Measurements from ENCODE around the gene KLHL30. TPM values are rescaled to one million over a fixed set of nuclear protein-coding genes. Genes with fewer than 3 reads are reported as not detected.

Gene KLHL30
- total RNA-seq, 4 donors from 2014 or later, result 0.14 to 5.6 TPM; not detected in 2

- DNase-seq, result no peak
- Histone ChIP-seq H3K9me3 (no peaks in the 10 kb centered on the region), H3K27ac (no peak overlapping the region), H3K27me3 (peaks cover 5% of the 10 kb centered on the region), H3K4me3 (no peak overlapping the region), H3K36me3 (no peaks in the 10 kb centered on the region), H3K4me1 (peaks cover 5 to 28% (median 26%) of the 10 kb centered on the region in 4 donors)
- in situ Hi-C loops (cut with MboI; ENCODE audit: low pct_ligation_motif_present in 1 of 4, low pct_unique_long_range_greater_than_20kb in 1 of 4, low sequenced_read_pairs in 3 of 4), result no loop called here
- TF ChIP-seq POLR2A (IDR thresholded peaks at IDR 0.05) (no peak), EP300 (IDR thresholded peaks at IDR 0.05; ENCODE audit: low read depth) (no peak), CTCF (IDR thresholded peaks at IDR 0.05) (no peak), POLR2AphosphoS5 (IDR thresholded peaks at IDR 0.05) (no peak)
- WGBS, 2 donors (ENCODE audit: low coverage in 1 of 2), result 82 to 89% methylated on average over 3 to 5 of the region's 5 CpGs
- intact Hi-C loops (cut with DNase I; ENCODE audit: low total_unique reads), result loop anchor here (10.0 kb wide), 1 partner anchor 289 kb away; the partner anchor contains the start of gene RAMP1
Observed at GRCh38 chr2:238144262-238144661, 5.8 kb downstream of the KLHL30 start.

DNA sequence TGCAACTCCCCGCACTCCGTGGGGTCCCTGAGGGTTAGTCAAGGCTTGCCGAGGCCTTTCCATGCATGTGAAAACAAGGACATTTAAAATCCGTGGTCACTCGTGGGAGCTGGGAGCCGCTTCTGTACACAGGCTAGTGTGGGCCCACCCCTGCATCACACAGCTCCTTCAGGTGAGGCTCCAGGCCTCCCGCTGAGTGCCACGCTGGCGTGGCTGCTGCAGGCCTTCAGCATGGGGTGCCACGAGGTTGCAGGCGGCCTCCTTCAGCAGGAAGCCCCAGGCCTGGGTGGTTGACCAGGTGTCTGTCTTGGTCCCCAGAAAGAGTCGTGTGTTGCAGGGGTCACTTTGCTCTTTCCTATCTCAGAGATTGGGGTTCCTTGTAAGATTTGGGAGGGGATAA is 6.6 kb downstream of the KLHL30 start:
- in situ Hi-C loops (cut with MboI; ENCODE audit: low pct_ligation_motif_present in 1 of 4, low pct_unique_long_range_greater_than_20kb in 1 of 4, low sequenced_read_pairs in 3 of 4), result no loop called here
- intact Hi-C loops (cut with DNase I; ENCODE audit: low total_unique reads), result loop anchor here (10.0 kb wide), 1 partner anchor 290 kb away; the partner anchor contains the start of gene RAMP1
- no peak overlapping the region for H3K27ac ChIP-seq
- TF ChIP-seq CTCF (IDR thresholded peaks at IDR 0.05), result no peak
- no peak for TF ChIP-seq EP300 (IDR thresholded peaks at IDR 0.05; ENCODE audit: low read depth)
- TF ChIP-seq POLR2A (IDR thresholded peaks at IDR 0.05), result no peak
- TF ChIP-seq POLR2AphosphoS5 (IDR thresholded peaks at IDR 0.05), result no peak
- no peak for DNase-seq
- peaks cover 5 to 28% (median 26%) of the 10 kb centered on the region in 4 donors for H3K4me1 ChIP-seq
- no peak overlapping the region for H3K4me3 ChIP-seq
- H3K9me3 ChIP-seq, result no peaks in the 10 kb centered on the region
- peaks cover 5% of the 10 kb centered on the region for H3K27me3 ChIP-seq
- H3K36me3 ChIP-seq, result no peaks in the 10 kb centered on the region
- 76% methylated on average over 12 of the region's 12 CpGs; no CpG with 5 or more reads in 1 of the 2 donors for WGBS, 2 donors (ENCODE audit: low coverage in 1 of 2)

DNA sequence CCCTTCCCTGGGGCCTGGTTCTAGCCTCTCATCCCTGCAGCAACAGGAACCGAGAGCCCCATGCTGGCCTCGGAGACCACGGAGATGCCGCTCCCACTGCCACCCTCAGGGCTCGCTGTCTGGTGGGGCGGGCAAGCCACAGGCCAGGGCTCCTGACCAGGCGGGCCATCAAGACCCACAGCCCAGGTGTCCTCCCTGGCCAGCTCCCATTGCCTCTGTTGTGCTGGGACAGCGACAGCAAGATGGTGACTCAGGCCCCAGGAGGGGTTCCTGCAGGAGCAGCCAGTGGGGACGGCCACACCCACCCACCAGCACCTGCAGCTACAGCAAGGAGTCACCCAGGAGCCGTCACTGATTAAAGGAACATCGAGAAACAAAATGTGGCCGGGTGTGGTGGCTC is 7.4 kb downstream of the KLHL30 start:
- Histone ChIP-seq H3K36me3 (no peaks in the 10 kb centered on the region), H3K9me3 (no peaks in the 10 kb centered on the region), H3K4me3 (no peak overlapping the region), H3K27me3 (peaks cover 5% of the 10 kb centered on the region), H3K27ac (no peak overlapping the region), H3K4me1 (peaks cover 5 to 28% (median 26%) of the 10 kb centered on the region in 4 donors)
- WGBS, 2 donors (ENCODE audit: low coverage in 1 of 2), result 67% methylated on average over 11 of the region's 12 CpGs; no CpG with 5 or more reads in 1 of the 2 donors
- intact Hi-C loops (cut with DNase I; ENCODE audit: low total_unique reads) (loop anchor here (10.0 kb wide), 1 partner anchor 291 kb away; the partner anchor contains the start of gene RAMP1), in situ Hi-C loops (cut with MboI; ENCODE audit: low pct_ligation_motif_present in 1 of 4, low pct_unique_long_range_greater_than_20kb in 1 of 4, low sequenced_read_pairs in 3 of 4) (no loop called here)
- DNase-seq, result no peak
- TF ChIP-seq POLR2AphosphoS5 (IDR thresholded peaks at IDR 0.05), result no peak
- TF ChIP-seq CTCF (IDR thresholded peaks at IDR 0.05), result no peak
- TF ChIP-seq POLR2A (IDR thresholded peaks at IDR 0.05), result no peak
- TF ChIP-seq EP300 (IDR thresholded peaks at IDR 0.05; ENCODE audit: low read depth), result no peak

- Histone ChIP-seq H3K36me3 (no peaks in the 10 kb centered on the region), H3K4me3 (no peak overlapping the region), H3K9me3 (no peaks in the 10 kb centered on the region), H3K27me3 (peaks cover 5% of the 10 kb centered on the region), H3K4me1 (peaks cover 5 to 19% (median 18%) of the 10 kb centered on the region in 4 donors), H3K27ac (no peak overlapping the region)
- intact Hi-C loops (cut with DNase I; ENCODE audit: low total_unique reads) (loop anchor here (10.0 kb wide), 1 partner anchor 292 kb away; the partner anchor contains the start of gene RAMP1), in situ Hi-C loops (cut with MboI; ENCODE audit: low pct_ligation_motif_present in 1 of 4, low pct_unique_long_range_greater_than_20kb in 1 of 4, low sequenced_read_pairs in 3 of 4) (no loop called here)
- DNase-seq, result no peak
- 76 to 84% methylated on average over 4 to 13 of the region's 13 CpGs for WGBS, 2 donors (ENCODE audit: low coverage in 1 of 2)
- TF ChIP-seq POLR2A (IDR thresholded peaks at IDR 0.05) (no peak), EP300 (IDR thresholded peaks at IDR 0.05; ENCODE audit: low read depth) (no peak), POLR2AphosphoS5 (IDR thresholded peaks at IDR 0.05) (no peak), CTCF (IDR thresholded peaks at IDR 0.05) (no peak)
Observed at GRCh38 chr2:238146884-238147544, 8.5 kb downstream of the KLHL30 start.

All from transverse colon (tissue), 4 donors.